K562 (cell line): ENCODE data around the gene ATRX. TPM values are rescaled to one million over a fixed set of nuclear protein-coding genes. Genes with fewer than 3 reads are reported as not detected.

Experiments
- ATAC-seq: fragments of 200-7000 bp; cut with Tn5 transposase; 3 replicates; pipeline ENCODE4 v1.9.1; 2020; ENCODE audit warnings: moderate library complexity
- BruUV-seq: library from RNA; stranded (reverse); fragments of 400-500 nt; replicated peaks from 2 replicates; lab custom pipeline; 2021; lab: Mats Ljungman, UMichigan
- CTCF ChIA-PET: fragments of 300-600 bp; formaldehyde crosslinking; extraction: SDS; loops from one replicate; lab custom pipeline; 2021; ENCODE audit warnings: low intra/inter-chr PET ratio; lab: Yijun Ruan, JAX
- POLR2A ChIA-PET: fragments of 300-600, 350-650 bp; sonication (Branson Sonifier 250); formaldehyde crosslinking; extraction: SDS; loops from one replicate; lab custom pipeline; 2021; ENCODE audit warnings: antibody characterized with exemption, inconsistent platforms; lab: Yijun Ruan, JAX
- DNase-seq, 4 experiments: peaks; one replicate each; pipeline versions ENCODE4 v3.0.0 to v3.0.0-alpha.2; 2011 to 2018; ENCODE audit warnings: low spot score in 3 of 4, mixed read lengths in 3 of 4; ENCODE audit errors: extremely low read depth in 1 of 4
- FAIRE-seq: peaks from 2 replicates; lab custom pipeline; 2011; peaks lifted over from hg19 to GRCh38; lab: Jason Lieb, UNC
- H2AFZ ChIP-seq: 2 replicates; pipeline ENCODE4 v1.6.0; 2011; ENCODE audit warnings: low read depth, low read length, control low read depth, inconsistent platforms
- H3K27ac ChIP-seq: fragments of 200-600 bp; 3 replicates; pipeline ENCODE4 v1.8.0; 2011; ENCODE audit warnings: low read depth, mild to moderate bottlenecking, control low read depth, inconsistent platforms, low read length, moderate library complexity, mixed read lengths; ENCODE audit errors: extremely low read depth
- H3K27me3 ChIP-seq, 2 experiments: fragments of 300-600 bp in 1 of 2; 2 replicates in 1 of 2; 3 replicates in 1 of 2; pipeline versions ENCODE4 v1.6.0 to v1.8.0; 2011; ENCODE audit warnings: inconsistent platforms in 2 of 2, low read length in 2 of 2, mild to moderate bottlenecking in 1 of 2, mixed read lengths in 1 of 2, moderate library complexity in 1 of 2; ENCODE audit not compliant: control insufficient read depth in 2 of 2, insufficient read depth in 2 of 2
- H3K36me3 ChIP-seq: fragments of 300-600 bp; 3 replicates; pipeline ENCODE4 v1.8.0; 2011; ENCODE audit warnings: mild to moderate bottlenecking, low read length, inconsistent platforms; ENCODE audit not compliant: control insufficient read depth, insufficient read depth
- H3K4me1 ChIP-seq, 2 experiments: fragments of 200-600 bp in 1 of 2; replicated peaks in 1 of 2; 2 replicates in 1 of 2; 3 replicates in 1 of 2; pipeline versions ENCODE4 v1.5.1 to v1.8.0; 2011; ENCODE audit warnings: inconsistent platforms in 2 of 2, low read length in 2 of 2, mild to moderate bottlenecking in 1 of 2, mixed read lengths in 1 of 2, moderate library complexity in 1 of 2; ENCODE audit not compliant: control insufficient read depth in 2 of 2, insufficient read depth in 2 of 2
- H3K4me2 ChIP-seq: 2 replicates; pipeline ENCODE4 v1.6.1; 2011; ENCODE audit warnings: low read length, control low read depth, inconsistent platforms, mixed read lengths; ENCODE audit not compliant: insufficient read depth
- H3K4me3 ChIP-seq: fragments of 200-600 bp; sonication (generic), shearing (Covaris generic); 2 replicates; pipeline ENCODE4 v1.5.1; 2016; ENCODE audit warnings: control low read depth, inconsistent platforms
- H3K79me2 ChIP-seq: fragments of 200-600 bp; 3 replicates; pipeline ENCODE4 v1.8.0; 2011; ENCODE audit warnings: low read length, inconsistent platforms; ENCODE audit not compliant: control insufficient read depth, insufficient read depth
- H3K9ac ChIP-seq, 2 experiments: 2 replicates each; pipeline versions ENCODE4 v1.6.0 to v1.6.1; 2011; ENCODE audit warnings: low read depth in 2 of 2, low read length in 2 of 2, control low read depth in 1 of 2, inconsistent platforms in 1 of 2, mild to moderate bottlenecking in 1 of 2, mixed read lengths in 1 of 2; ENCODE audit not compliant: insufficient read depth in 1 of 2
- H3K9me1 ChIP-seq: one replicate; pipeline ENCODE4 v1.6.0; 2011; ENCODE audit warnings: inconsistent platforms, mild to moderate bottlenecking, low read length, moderate library complexity; ENCODE audit not compliant: control insufficient read depth, insufficient read depth
- H3K9me3 ChIP-seq: replicated peaks from 2 replicates; pipeline ENCODE4 v1.5.1; 2011; ENCODE audit warnings: low read depth, low read length, inconsistent platforms; ENCODE audit not compliant: control insufficient read depth, insufficient read depth
- H4K20me1 ChIP-seq: replicated peaks from 2 replicates; pipeline ENCODE4 v1.6.1; 2011; ENCODE audit warnings: low read length, inconsistent platforms, mixed read lengths; ENCODE audit not compliant: control insufficient read depth, insufficient read depth
- BRD4 ChIP-seq: fragments of 200-600 bp; sonication (generic); IDR thresholded peaks from 2 replicates; pipeline ENCODE4 v1.6.1; 2017; ENCODE audit warnings: inconsistent platforms
- CBFA2T3 ChIP-seq: fragments of 450-650 bp; IDR thresholded peaks from 2 replicates; pipeline ENCODE4 v1.6.1; 2017
- SP1 ChIP-seq: sonication (generic); formaldehyde crosslinking; IDR thresholded peaks from 2 replicates; pipeline ENCODE4 v1.8.1; 2022; ENCODE audit warnings: mild to moderate bottlenecking, missing genetic modification reagents
- ZNF146 ChIP-seq: IDR thresholded peaks from one replicate; pipeline ENCODE4 v1.6.1; 2018; ENCODE audit warnings: missing compliant biosample characterization; ENCODE audit not compliant: unreplicated experiment
- ZNF41 ChIP-seq: fragments of 250-450 bp; sonication (Bioruptor Pico); conservative IDR thresholded peaks from 2 replicates; pipeline ENCODE4 v1.4.0; 2020; ENCODE audit warnings: mild to moderate bottlenecking
- WGBS: fragments of 100-300 bp; shearing (Covaris generic); methylation state at CpG from one replicate; pipeline ENCODE4 v1.1.6; 2016; ENCODE audit warnings: low coverage, mixed read lengths; ENCODE audit not compliant: insufficient coverage; ENCODE audit errors: missing lambda C conversion rate; 5-methylcytosine and 5-hydroxymethylcytosine counted together
- in situ Hi-C: fragments of 300-500 bp; cut with MboI; formaldehyde crosslinking; loops from 4 replicates; pipeline ENCODE4 v1.15.0; 2018; ENCODE audit warnings: inconsistent platforms, mixed read lengths
- intact Hi-C: fragments of 100-400 bp; cut with micrococcal nuclease; formaldehyde crosslinking; loops from 2 replicates; pipeline ENCODE4 v1.14.2; 2022
- polyA plus RNA-seq, 8 experiments: library from polyadenylated mRNA; depleted of rRNA in 4 of 8; stranded (reverse) in 5 of 8; unstranded in 3 of 8; fragments of >200 nt; fragmentation: Nextera tagmentation in 2 of 8; fragmentation: Illumina TruSeq in 1 of 8; extraction: Ambion mirVana in 2 of 8; extraction: Trizol in 1 of 8; gene quantifications; 2 replicates each; pipeline versions ENCODE4 v1.2.1 to v1.2.3, GENCODE V29; 2011 to 2014; ENCODE audit warnings: inconsistent platforms in 1 of 8, missing spikeins in 1 of 8
- total RNA-seq, 7 experiments: library from RNA; depleted of rRNA in 6 of 7; stranded (reverse); fragments of >200 nt in 6 of 7; fragmentation: Illumina TruSeq in 2 of 7; extraction: Trizol in 2 of 7; gene quantifications; 2 replicates each; pipeline versions ENCODE4 v1.2.1 to v1.2.3, GENCODE V29; 2011 to 2021; ENCODE audit warnings: low replicate concordance in 1 of 7

The ATRX gene
- total and polyA plus RNA-seq, 9 of the 15 experiments (the other 6 are each of a cell fraction or from before 2014, with no cell fraction given): 7.7 to 23.1 (median 20.2) TPM

DNA sequence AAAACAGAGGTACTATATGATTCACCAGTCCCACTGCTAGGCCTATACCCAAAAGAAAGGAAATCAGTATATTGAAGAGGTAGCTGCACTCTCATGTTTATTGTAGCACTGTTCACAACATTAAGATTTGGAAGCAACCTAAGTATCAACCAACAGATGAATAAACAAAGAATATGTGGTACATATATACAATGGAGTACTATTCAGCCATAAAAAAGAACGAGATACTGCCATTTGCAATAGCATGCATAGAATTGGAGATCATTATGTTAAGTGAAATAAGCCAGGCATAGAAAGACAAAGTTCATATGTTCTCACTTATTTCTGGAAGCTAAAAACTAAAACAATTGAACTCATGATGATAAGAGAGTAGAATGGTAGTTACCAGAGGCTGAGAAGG is 266.3 kb downstream of the ATRX start:
- intact Hi-C loops: no loop called here
- Histone ChIP-seq H3K79me2 (no peaks in the 10 kb centered on the region), H3K9me3 (no peaks in the 10 kb centered on the region), H3K36me3 (peaks cover 11% of the 10 kb centered on the region; the same call in 1 of the 3 replicates), H3K9me1 (no peaks in the 10 kb centered on the region), H4K20me1 (no peaks in the 10 kb centered on the region), H3K4me2 (no peak overlapping the region)
- DNase-seq (no peak), ATAC-seq (no peak)
- ChIA-PET CTCF (no interaction called here), POLR2A (no interaction called here)
- no TSS peak for BruUV-seq
- TF ChIP-seq ZNF146 (CRISPR knock-in tag): peak; percentile 47
- no peak for TF ChIP-seq BRD4
- TF ChIP-seq SP1: no peak
- TF ChIP-seq, all 486 proteins: peak for 1
- Histone ChIP-seq H2AFZ (no peak overlapping the region), H3K4me1 (no peaks in the 10 kb centered on the region), H3K27ac (no peak overlapping the region), H3K9ac (no peak overlapping the region), H3K4me3 (no peak overlapping the region), H3K27me3 (no peaks in the 10 kb centered on the region)
- FAIRE-seq: no peak
- 33% methylated on average over 1 of the region's 1 CpG for WGBS
- in situ Hi-C loops: no loop called here

DNA sequence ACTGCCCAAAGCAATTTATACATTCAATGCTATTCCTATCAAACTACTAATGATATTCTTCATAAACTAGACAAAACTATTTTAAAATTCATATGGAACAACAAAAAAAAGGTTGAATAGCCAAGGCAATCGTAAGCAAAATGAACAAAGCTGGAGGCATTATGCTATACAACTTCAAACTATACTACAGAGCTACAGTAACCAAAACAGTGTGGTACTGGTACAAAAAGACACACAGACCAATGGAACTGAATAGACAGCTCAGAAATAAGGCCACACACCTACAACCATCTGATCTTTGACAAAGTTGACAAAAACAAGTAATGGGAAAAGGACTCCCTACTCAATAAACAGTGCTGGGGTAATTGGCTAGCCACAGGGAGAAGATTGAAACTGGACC is 271.8 kb downstream of the ATRX start:
- 62% methylated on average over 1 of the region's 1 CpG for WGBS
- no peak overlapping the region for H3K9ac ChIP-seq
- FAIRE-seq: no peak
- no peak overlapping the region for H3K27ac ChIP-seq
- ATAC-seq: no peak
- in situ Hi-C loops: no loop called here
- no peaks in the 10 kb centered on the region for H3K27me3 ChIP-seq
- ChIA-PET POLR2A (no interaction called here), CTCF (no interaction called here)
- no TSS peak for BruUV-seq
- H4K20me1 ChIP-seq: no peaks in the 10 kb centered on the region
- no peak for TF ChIP-seq CBFA2T3
- no peak for TF ChIP-seq ZNF41 (CRISPR knock-in tag)
- H3K4me3 ChIP-seq: no peak overlapping the region
- no peaks in the 10 kb centered on the region for H3K9me1 ChIP-seq
- no peak overlapping the region for H3K4me2 ChIP-seq
- intact Hi-C loops: no loop called here
- no peaks in the 10 kb centered on the region for H3K4me1 ChIP-seq
- H2AFZ ChIP-seq: no peak overlapping the region
- no peaks in the 10 kb centered on the region for H3K36me3 ChIP-seq
- H3K79me2 ChIP-seq: no peaks in the 10 kb centered on the region
- DNase-seq: no peak
- no peaks in the 10 kb centered on the region for H3K9me3 ChIP-seq
